SK-N-SH treated with all-trans-retinoic acid at 6 μM for 48 hours (cell line): ENCODE results near the gene ZPR1.

ENCODE experiments used
- ZC3H10 ChIP-seq: fragments of 250-450 bp; sonication (Bioruptor Pico); IDR thresholded peaks from 2 replicates; pipeline ENCODE4 v1.5.1; 2021; ENCODE audit warnings: mild to moderate bottlenecking, moderate library complexity
- ZNF70 ChIP-seq: fragments of 450-650 bp; formaldehyde crosslinking; IDR thresholded peaks from 2 replicates; pipeline ENCODE4 v1.5.0; 2020; ENCODE audit warnings: mild to moderate bottlenecking, moderate library complexity
- ZNF8 ChIP-seq: fragments of 450-650 bp; formaldehyde crosslinking; IDR thresholded peaks from 2 replicates; pipeline ENCODE4 v1.5.0; 2020; ENCODE audit warnings: mild to moderate bottlenecking, moderate library complexity

- TF ChIP-seq ZNF8: no peak
- no peak for TF ChIP-seq ZC3H10 (CRISPR knock-in tag)
- TF ChIP-seq ZNF70 (CRISPR knock-in tag): no peak
Measured at GRCh38 chr11:116733969-116734508, 53.8 kb downstream of the ZPR1 start.
